ENCODE data around the gene GYG1.

DNA sequence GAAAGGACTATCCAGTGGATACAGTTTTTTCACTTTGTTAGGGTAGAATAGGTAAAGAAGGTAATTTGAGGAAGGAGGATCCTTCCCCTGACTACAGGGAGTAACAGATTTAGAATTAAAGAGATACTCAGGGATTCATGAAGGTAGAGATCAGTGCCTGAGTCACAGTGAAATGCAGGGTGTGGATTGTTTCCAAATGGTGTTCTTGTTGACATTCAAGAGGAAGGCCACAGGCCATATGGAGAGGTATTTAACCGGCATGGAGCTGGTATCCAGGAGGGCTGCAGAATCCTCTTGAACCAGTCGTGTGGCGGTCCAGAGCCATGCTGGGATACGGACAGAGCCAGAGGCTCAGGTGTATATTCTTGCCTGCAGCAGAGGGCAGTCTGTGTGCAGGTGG, 28.2 kb downstream of the GYG1 start:
- no peak for TF ChIP-seq POLR2A (IDR thresholded peaks at IDR 0.05)
- TF ChIP-seq, protein P1, sequence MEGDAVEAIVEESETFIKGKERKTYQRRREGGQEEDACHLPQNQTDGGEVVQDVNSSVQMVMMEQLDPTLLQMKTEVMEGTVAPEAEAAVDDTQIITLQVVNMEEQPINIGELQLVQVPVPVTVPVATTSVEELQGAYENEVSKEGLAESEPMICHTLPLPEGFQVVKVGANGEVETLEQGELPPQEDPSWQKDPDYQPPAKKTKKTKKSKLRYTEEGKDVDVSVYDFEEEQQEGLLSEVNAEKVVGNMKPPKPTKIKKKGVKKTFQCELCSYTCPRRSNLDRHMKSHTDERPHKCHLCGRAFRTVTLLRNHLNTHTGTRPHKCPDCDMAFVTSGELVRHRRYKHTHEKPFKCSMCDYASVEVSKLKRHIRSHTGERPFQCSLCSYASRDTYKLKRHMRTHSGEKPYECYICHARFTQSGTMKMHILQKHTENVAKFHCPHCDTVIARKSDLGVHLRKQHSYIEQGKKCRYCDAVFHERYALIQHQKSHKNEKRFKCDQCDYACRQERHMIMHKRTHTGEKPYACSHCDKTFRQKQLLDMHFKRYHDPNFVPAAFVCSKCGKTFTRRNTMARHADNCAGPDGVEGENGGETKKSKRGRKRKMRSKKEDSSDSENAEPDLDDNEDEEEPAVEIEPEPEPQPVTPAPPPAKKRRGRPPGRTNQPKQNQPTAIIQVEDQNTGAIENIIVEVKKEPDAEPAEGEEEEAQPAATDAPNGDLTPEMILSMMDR (IDR thresholded peaks at IDR 0.05), result no peak
